Adrenal gland (tissue), 12 donors: ENCODE measurements around the gene NUP62. TPM values are rescaled to one million over a fixed set of nuclear protein-coding genes. Genes with fewer than 3 reads are reported as not detected.

Experiments used
- DNase-seq, 7 donors: peaks; one replicate each; pipeline ENCODE4 v3.0.0-alpha.2; 2019 to 2020
- H3K27ac ChIP-seq, 5 donors: fragments of 200-600 bp; sonication (generic) in 4 of 5; 1 replicate in 3 of 5; 2 replicates in 2 of 5; pipeline versions ENCODE4 v1.5.1 to v1.8.0; 2016 to 2020; ENCODE audit warnings: mild to moderate bottlenecking in 1 of 5
- H3K27me3 ChIP-seq: fragments of 200-600 bp; 2 replicates; pipeline ENCODE4 v1.8.0; 2021
- H3K36me3 ChIP-seq, 2 donors: fragments of 200-600 bp; replicated peaks in 1 of 2; 1 replicate in 1 of 2; 2 replicates in 1 of 2; pipeline versions ENCODE4 v1.5.1 to v1.8.0; 2018 to 2022
- H3K4me1 ChIP-seq, 2 donors: fragments of 200-600 bp; replicated peaks in 1 of 2; 1 replicate in 1 of 2; 2 replicates in 1 of 2; pipeline versions ENCODE4 v1.5.1 to v1.8.0; 2018 to 2021
- H3K4me3 ChIP-seq, 4 donors: fragments of 200-600 bp; sonication (generic) in 3 of 4; one replicate each; pipeline ENCODE4 v1.5.1; 2016 to 2018
- H3K9me3 ChIP-seq, 3 donors: fragments of 200-600 bp; sonication (generic) in 1 of 3; replicated peaks in 1 of 3; 1 replicate in 2 of 3; 2 replicates in 1 of 3; pipeline versions ENCODE4 v1.5.1 to v1.8.0; 2016 to 2021
- POLR2A ChIP-seq, 2 donors: fragments of 450-650 bp; IDR thresholded peaks; one replicate each; pipeline ENCODE4 v1.6.1; 2017; ENCODE audit warnings: antibody characterized with exemption in 2 of 2, mild to moderate bottlenecking in 2 of 2, moderate library complexity in 1 of 2
- WGBS, 4 donors: extraction: QIAGEN DNeasy Blood & Tissue Kit in 2 of 4; methylation state at CpG; one replicate each; pipeline versions ENCODE4 v1.1.5 to v1.1.7; 2013 to 2017; 5-methylcytosine and 5-hydroxymethylcytosine counted together
- intact Hi-C, 2 donors: fragments of 100-400 bp; cut with DNase I; formaldehyde crosslinking; loops; one replicate each; pipeline versions ENCODE4 v1.14.1 to v1.15.0; 2022 to 2023
- polyA plus RNA-seq, 3 donors: library from polyadenylated mRNA; stranded (reverse); fragments of 200-250 nt in 2 of 3; fragments of 350-450 nt in 1 of 3; fragmentation: Illumina TruSeq in 1 of 3; extraction: RNeasy Lipid Tissue Mini Kit (QIAGEN cat#74804) in 1 of 3; gene quantifications; one replicate each; pipeline ENCODE4 v1.2.3, GENCODE V29; 2013 to 2014
- total RNA-seq, 9 donors: library from RNA; depleted of rRNA in 4 of 9; stranded (reverse); fragments of >200 nt in 4 of 9; fragments of 120-200 nt in 1 of 9; fragmentation: NEBNext Ultra II Directional in 1 of 9; extraction: Animal tissue kit (Norgen Biotek cat#: 25700) in 1 of 9; gene quantifications; one replicate each; pipeline versions ENCODE4 v1.1.0 to v1.2.4, GENCODE V29; 2013 to 2023
- TF ChIP-seq, protein P1 (sequence below), 6 experiments: fragments of 450-650 bp in 4 of 6; fragments of 200-600 bp in 2 of 6; sonication (generic) in 1 of 6; IDR thresholded peaks; 1 replicate in 5 of 6; 2 replicates in 1 of 6; pipeline versions ENCODE4 v1.5.1 to v1.8.0; 2016 to 2021; ENCODE audit warnings: antibody characterized with exemption in 6 of 6, mild to moderate bottlenecking in 2 of 6, moderate library complexity in 1 of 6
- donor health status: healthy with polysubstance abuse.
- donor health status: Bipolar disorder and iron deficiency.
- donor health status: DM: yes; HTN: yes; CAD: no.
- donor health status: DM: no; HTN: no; CAD: no.
- donor health status: DM: no; HTN: no; CAD: no.
- donor health status: DM: yes; HTN: yes; CAD: no.

NUP62 gene
- total and polyA plus RNA-seq, 12 donors: 26.4 to 71.8 (median 48.3) TPM

DNA sequence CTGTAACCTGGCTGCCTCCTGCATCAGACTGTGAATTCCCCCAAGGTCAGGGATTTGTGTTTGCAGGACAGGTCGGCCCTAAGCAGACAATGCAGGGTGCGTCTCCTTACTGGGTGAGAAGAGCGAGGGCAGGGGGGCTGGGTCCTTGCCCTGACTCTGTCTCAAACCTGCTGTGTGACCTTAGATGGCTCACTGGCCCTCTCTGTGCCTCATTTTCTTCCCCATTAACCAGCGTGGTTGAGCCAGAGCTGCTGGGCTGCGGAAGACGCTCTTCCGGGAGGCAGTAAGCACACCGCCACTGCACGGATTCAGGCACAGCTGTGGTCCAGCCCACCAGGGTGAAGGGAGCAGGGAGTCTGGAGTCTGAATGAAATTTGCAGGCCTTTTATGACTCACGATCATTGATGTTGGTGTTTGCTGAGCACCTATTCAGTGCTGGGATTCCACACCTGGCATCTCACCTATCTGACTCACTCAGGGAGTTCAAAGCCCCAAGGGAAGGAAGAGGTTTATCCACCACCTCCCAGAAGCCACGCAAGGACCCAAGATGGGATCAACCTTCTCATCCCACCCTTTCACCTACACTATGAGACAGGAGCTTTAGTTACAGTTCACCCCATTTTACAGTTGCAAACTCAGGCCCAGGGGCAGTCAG, 54.7 kb downstream of the NUP62 start:
- no peak for TF ChIP-seq POLR2A (IDR thresholded peaks at IDR 0.05)
- TF ChIP-seq, protein P1, sequence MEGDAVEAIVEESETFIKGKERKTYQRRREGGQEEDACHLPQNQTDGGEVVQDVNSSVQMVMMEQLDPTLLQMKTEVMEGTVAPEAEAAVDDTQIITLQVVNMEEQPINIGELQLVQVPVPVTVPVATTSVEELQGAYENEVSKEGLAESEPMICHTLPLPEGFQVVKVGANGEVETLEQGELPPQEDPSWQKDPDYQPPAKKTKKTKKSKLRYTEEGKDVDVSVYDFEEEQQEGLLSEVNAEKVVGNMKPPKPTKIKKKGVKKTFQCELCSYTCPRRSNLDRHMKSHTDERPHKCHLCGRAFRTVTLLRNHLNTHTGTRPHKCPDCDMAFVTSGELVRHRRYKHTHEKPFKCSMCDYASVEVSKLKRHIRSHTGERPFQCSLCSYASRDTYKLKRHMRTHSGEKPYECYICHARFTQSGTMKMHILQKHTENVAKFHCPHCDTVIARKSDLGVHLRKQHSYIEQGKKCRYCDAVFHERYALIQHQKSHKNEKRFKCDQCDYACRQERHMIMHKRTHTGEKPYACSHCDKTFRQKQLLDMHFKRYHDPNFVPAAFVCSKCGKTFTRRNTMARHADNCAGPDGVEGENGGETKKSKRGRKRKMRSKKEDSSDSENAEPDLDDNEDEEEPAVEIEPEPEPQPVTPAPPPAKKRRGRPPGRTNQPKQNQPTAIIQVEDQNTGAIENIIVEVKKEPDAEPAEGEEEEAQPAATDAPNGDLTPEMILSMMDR (IDR thresholded peaks at IDR 0.05): no peak
- Histone ChIP-seq H3K9me3 (no peaks in the 10 kb centered on the region), H3K4me3 (no peak overlapping the region), H3K36me3 (peaks cover 0 to 16% of the 10 kb centered on the region in 2 donors), H3K27ac (peak overlapping the region in 2 of 5 donors; percentile 17 to 99), H3K4me1 (peaks cover 27 to 43% of the 10 kb centered on the region in 2 donors), H3K27me3 (no peaks in the 10 kb centered on the region)
- intact Hi-C loops: no loop called here
- DNase-seq: no peak
- WGBS, 4 donors: 86 to 93% (median 86%) methylated on average over 8 to 11 of the region's 11 CpGs

DNA sequence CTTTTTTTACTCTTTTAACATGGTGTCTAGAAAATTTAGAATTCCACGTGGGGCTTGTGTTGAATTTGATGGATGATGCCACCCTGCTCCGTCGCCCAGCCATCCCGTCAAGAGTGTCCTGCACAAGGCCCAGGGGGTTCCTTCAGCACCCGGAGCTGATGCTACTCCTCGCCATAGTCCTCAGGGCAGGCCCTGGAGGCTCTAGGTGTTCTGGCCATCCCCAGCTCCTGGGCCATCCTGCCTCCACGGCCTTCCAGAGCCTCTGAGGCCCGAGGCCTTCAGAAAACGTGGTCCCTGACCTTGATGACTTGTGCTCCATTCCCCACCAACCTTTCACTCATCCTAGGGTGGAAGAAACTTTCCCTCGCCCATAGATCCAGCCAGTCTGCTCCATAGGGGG, 55.5 kb downstream of the NUP62 start:
- peaks cover 0 to 8% of the 10 kb centered on the region in 2 donors for H3K36me3 ChIP-seq
- no peak for TF ChIP-seq POLR2A (IDR thresholded peaks at IDR 0.05)
- TF ChIP-seq, protein P1 (IDR thresholded peaks at IDR 0.05): no peak
- no peak overlapping the region for H3K4me3 ChIP-seq
- intact Hi-C loops: no loop called here
- H3K27me3 ChIP-seq: no peaks in the 10 kb centered on the region
- 70 to 78% (median 72%) methylated on average over 10 of the region's 10 CpGs for WGBS, 4 donors
- peaks cover 30 to 45% of the 10 kb centered on the region in 2 donors for H3K4me1 ChIP-seq
- H3K27ac ChIP-seq: peak overlapping the region in 2 of 5 donors; percentile 16 to 17
- H3K9me3 ChIP-seq: no peaks in the 10 kb centered on the region
- peak in 1 of 7 donors; percentile 28 for DNase-seq

DNA sequence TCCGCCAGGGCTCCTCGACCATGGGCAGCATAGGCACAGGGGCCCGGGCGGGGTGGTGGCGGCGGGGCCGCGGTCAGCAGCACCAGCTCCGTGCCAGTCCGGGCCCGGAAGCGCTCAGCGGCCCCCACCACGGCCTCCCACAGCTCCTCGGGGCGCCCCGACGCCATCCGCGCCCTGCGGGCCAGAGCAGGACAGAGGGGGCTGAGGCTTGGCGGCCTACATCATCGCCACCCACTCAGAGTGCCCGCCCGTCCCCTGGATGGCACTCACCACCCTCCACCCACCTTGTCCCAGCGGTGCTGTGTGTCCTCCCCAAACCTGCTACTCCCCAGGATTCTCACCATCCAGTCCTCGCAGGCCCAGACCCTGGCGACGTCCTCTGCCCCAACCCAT, 56.2 kb downstream of the NUP62 start:
- H3K27ac ChIP-seq: no peak overlapping the region
- intact Hi-C loops: no loop called here
- H3K27me3 ChIP-seq: no peaks in the 10 kb centered on the region
- H3K36me3 ChIP-seq: peaks cover 0 to 7% of the 10 kb centered on the region in 2 donors
- WGBS, 4 donors: 80 to 94% (median 93%) methylated on average over 12 to 29 of the region's 29 CpGs
- H3K9me3 ChIP-seq: no peaks in the 10 kb centered on the region
- peaks cover 30 to 45% of the 10 kb centered on the region in 2 donors for H3K4me1 ChIP-seq
- TF ChIP-seq POLR2A (IDR thresholded peaks at IDR 0.05): no peak
- TF ChIP-seq, protein P1 (IDR thresholded peaks at IDR 0.05): no peak
- H3K4me3 ChIP-seq: no peak overlapping the region
- DNase-seq: peak in 2 of 7 donors; percentile 37 to 47

GRCh38 chr19:49872245-49873128, 56.8 kb downstream of the NUP62 start:
- TF ChIP-seq POLR2A (IDR thresholded peaks at IDR 0.05): no peak
- TF ChIP-seq, protein P1 (IDR thresholded peaks at IDR 0.05): no peak
- DNase-seq: peak in 1 of 7 donors; percentile 38
- H3K9me3 ChIP-seq: no peaks in the 10 kb centered on the region
- H3K27me3 ChIP-seq: no peaks in the 10 kb centered on the region
- H3K36me3 ChIP-seq: peaks cover 0 to 7% of the 10 kb centered on the region in 2 donors
- WGBS, 4 donors: 77 to 88% (median 83%) methylated on average over 16 to 27 of the region's 27 CpGs
- peak overlapping the region in 1 of 5 donors; percentile 94 for H3K27ac ChIP-seq
- intact Hi-C loops: no loop called here
- H3K4me3 ChIP-seq: no peak overlapping the region
- peaks cover 33 to 51% of the 10 kb centered on the region in 2 donors for H3K4me1 ChIP-seq
